MCF 10A (cell line): ENCODE data around the gene RAD21L1. TPM values are rescaled to one million over a fixed set of nuclear protein-coding genes. Genes with fewer than 3 reads are reported as not detected.

Experiments
- BruUV-seq: library from RNA; stranded (reverse); fragments of 400-500 nt; replicated peaks from 2 replicates; lab custom pipeline; 2021; lab: Mats Ljungman, UMichigan
- CTCF ChIA-PET: fragments of 300-600 bp; sonication (Branson Sonifier 250); formaldehyde crosslinking; extraction: SDS; loops from one replicate; lab custom pipeline; 2021; ENCODE audit warnings: antibody characterized with exemption, inconsistent platforms; lab: Yijun Ruan, JAX
- POLR2A ChIA-PET: fragments of 300-600, 350-650 bp; sonication (Branson Sonifier 250); formaldehyde crosslinking; extraction: SDS; loops from one replicate; lab custom pipeline; 2020; ENCODE audit warnings: antibody characterized with exemption, inconsistent platforms; lab: Yijun Ruan, JAX
- DNase-seq: peaks from one replicate; pipeline ENCODE4 v3.0.0-alpha.2; 2018; ENCODE audit not compliant: unreplicated experiment
- H3K27ac Mint-ChIP-seq: one replicate; pipeline ENCODE4 v1.8.0; 2022; ENCODE audit warnings: mild to moderate bottlenecking, low read depth, mixed read lengths; ENCODE audit not compliant: unreplicated experiment
- H3K27me3 Mint-ChIP-seq: one replicate; pipeline ENCODE4 v1.8.0; 2022; ENCODE audit warnings: mixed read lengths; ENCODE audit not compliant: insufficient read depth, unreplicated experiment
- H3K36me3 Mint-ChIP-seq: one replicate; pipeline ENCODE4 v1.8.0; 2022; ENCODE audit warnings: mild to moderate bottlenecking, moderate library complexity, mixed read lengths; ENCODE audit not compliant: insufficient read depth, unreplicated experiment
- H3K4me1 Mint-ChIP-seq: one replicate; pipeline ENCODE4 v1.8.0; 2022; ENCODE audit warnings: mixed read lengths; ENCODE audit not compliant: insufficient read depth, unreplicated experiment
- H3K4me3 Mint-ChIP-seq: one replicate; pipeline ENCODE4 v1.8.0; 2022; ENCODE audit warnings: mild to moderate bottlenecking, moderate library complexity, mixed read lengths; ENCODE audit not compliant: unreplicated experiment
- H3K9me3 Mint-ChIP-seq: one replicate; pipeline ENCODE4 v1.8.0; 2022; ENCODE audit warnings: mixed read lengths; ENCODE audit not compliant: unreplicated experiment
- intact Hi-C: fragments of 100-400 bp; cut with micrococcal nuclease; formaldehyde crosslinking; loops from 2 replicates; pipeline ENCODE4 v1.14.1; 2022
- total RNA-seq: library from RNA; stranded (reverse); gene quantifications from 2 replicates; pipeline ENCODE4 v1.2.3, GENCODE V29; 2022
- TF ChIP-seq, protein P1 (sequence below): fragments of 200-600 bp; IDR thresholded peaks from one replicate; pipeline ENCODE4 v1.8.0; 2022; ENCODE audit warnings: antibody characterized with exemption, mild to moderate bottlenecking; ENCODE audit not compliant: unreplicated experiment

The RAD21L1 gene
- total RNA-seq, 1 experiment from 2014 or later, result not detected

- Mint-ChIP-seq H3K4me1 (peaks cover 6% of the 10 kb centered on the region), H3K9me3 (no peaks in the 10 kb centered on the region), H3K27me3 (peaks cover 19% of the 10 kb centered on the region), H3K36me3 (peaks cover 6% of the 10 kb centered on the region), H3K4me3 (no peak overlapping the region), H3K27ac (no peak overlapping the region)
- no TSS peak for BruUV-seq
- TF ChIP-seq, protein P1, sequence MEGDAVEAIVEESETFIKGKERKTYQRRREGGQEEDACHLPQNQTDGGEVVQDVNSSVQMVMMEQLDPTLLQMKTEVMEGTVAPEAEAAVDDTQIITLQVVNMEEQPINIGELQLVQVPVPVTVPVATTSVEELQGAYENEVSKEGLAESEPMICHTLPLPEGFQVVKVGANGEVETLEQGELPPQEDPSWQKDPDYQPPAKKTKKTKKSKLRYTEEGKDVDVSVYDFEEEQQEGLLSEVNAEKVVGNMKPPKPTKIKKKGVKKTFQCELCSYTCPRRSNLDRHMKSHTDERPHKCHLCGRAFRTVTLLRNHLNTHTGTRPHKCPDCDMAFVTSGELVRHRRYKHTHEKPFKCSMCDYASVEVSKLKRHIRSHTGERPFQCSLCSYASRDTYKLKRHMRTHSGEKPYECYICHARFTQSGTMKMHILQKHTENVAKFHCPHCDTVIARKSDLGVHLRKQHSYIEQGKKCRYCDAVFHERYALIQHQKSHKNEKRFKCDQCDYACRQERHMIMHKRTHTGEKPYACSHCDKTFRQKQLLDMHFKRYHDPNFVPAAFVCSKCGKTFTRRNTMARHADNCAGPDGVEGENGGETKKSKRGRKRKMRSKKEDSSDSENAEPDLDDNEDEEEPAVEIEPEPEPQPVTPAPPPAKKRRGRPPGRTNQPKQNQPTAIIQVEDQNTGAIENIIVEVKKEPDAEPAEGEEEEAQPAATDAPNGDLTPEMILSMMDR, result no peak
- DNase-seq, result no peak
- ChIA-PET CTCF (interaction anchor here (0.6 to 1.6 kb wide), 6 partner anchors 18 to 389 kb away, joined by 3 to 10 read pairs (median 3); no protein-coding TSS in a partner anchor), POLR2A (interaction anchor here (0.7 to 1.1 kb wide), 2 partner anchors 21 to 87 kb away, joined by 3 to 4 read pairs; no protein-coding TSS in a partner anchor)
- intact Hi-C loops, result no loop called here
Measured at GRCh38 chr20:1205802-1206201, 20.0 kb upstream of the RAD21L1 start.

- peaks cover 6% of the 10 kb centered on the region for H3K36me3 Mint-ChIP-seq
- TF ChIP-seq, protein P1, result no peak
- H3K9me3 Mint-ChIP-seq, result no peaks in the 10 kb centered on the region
- POLR2A ChIA-PET, result no interaction called here
- no peak overlapping the region for H3K4me3 Mint-ChIP-seq
- CTCF ChIA-PET, result interaction anchor here (0.6 to 1.6 kb wide), 5 partner anchors 19 to 390 kb away, joined by 3 to 10 read pairs (median 3); no protein-coding TSS in a partner anchor
- intact Hi-C loops, result no loop called here
- no TSS peak for BruUV-seq
- peaks cover 6% of the 10 kb centered on the region for H3K4me1 Mint-ChIP-seq
- H3K27ac Mint-ChIP-seq, result no peak overlapping the region
- peaks cover 20% of the 10 kb centered on the region for H3K27me3 Mint-ChIP-seq
- DNase-seq, result no peak
Measured at GRCh38 chr20:1206366-1207148, 19.3 kb upstream of the RAD21L1 start.

DNA sequence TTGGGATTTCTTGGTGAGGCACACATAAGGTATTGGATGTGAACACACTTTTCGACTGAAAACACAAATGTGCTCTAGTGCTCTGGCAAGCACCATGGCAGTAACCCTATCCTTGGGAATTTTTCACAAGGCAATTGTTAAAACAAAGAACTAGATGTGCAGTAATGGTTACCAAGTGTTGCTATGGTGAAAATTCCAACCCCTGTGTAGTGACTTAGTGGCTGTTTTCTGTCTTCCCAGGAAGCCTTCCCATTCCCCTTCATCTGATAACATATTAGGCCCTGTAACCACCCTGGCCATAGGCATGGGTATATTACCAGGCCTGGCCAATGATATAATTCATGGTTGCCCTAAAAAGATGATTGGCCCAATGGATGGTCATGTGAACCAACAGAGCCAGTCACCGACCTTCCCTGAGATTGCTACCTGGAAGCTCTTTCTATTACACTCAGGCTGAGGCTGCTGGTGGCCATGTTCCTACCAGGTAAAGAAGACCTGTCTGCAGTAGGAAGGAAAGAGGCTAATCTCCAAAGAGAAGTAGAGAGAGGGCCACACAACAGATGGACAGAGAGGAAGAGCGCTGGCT is 18.5 kb upstream of the RAD21L1 start:
- no peak overlapping the region for H3K4me3 Mint-ChIP-seq

More for the DNA sequence above, 18.5 kb upstream of the RAD21L1 start:
- peaks cover 6% of the 10 kb centered on the region for H3K4me1 Mint-ChIP-seq
- CTCF ChIA-PET, result interaction anchor here (0.6 to 0.8 kb wide), 3 partner anchors 19 to 122 kb away, joined by 3 read pairs; no protein-coding TSS in a partner anchor
- H3K27ac Mint-ChIP-seq, result no peak overlapping the region
- intact Hi-C loops, result no loop called here
- H3K36me3 Mint-ChIP-seq, result peaks cover 6% of the 10 kb centered on the region
- TF ChIP-seq, protein P1, result no peak
- no peak for DNase-seq
- BruUV-seq, result no TSS peak
- H3K9me3 Mint-ChIP-seq, result no peaks in the 10 kb centered on the region
- H3K27me3 Mint-ChIP-seq, result peaks cover 28% of the 10 kb centered on the region
- POLR2A ChIA-PET, result interaction anchor here (0.6 kb wide), 1 partner anchor 36 kb away, joined by 3 read pairs; no protein-coding TSS in a partner anchor
